NCI-H1105 treated with DMSO at 0.1 percent for 48 hours (cell line): ENCODE results near the gene COMMD1.
"Not testable (repeated sequence)": the region's sequence is repeated elsewhere in the genome, so short reads cannot be mapped to it uniquely, and the experiment has no call there.

ENCODE experiments used
- DNase-seq: peaks from one replicate; lab custom pipeline; 2025; lab: John Stamatoyannopoulos, UW

The COMMD1 gene

GRCh38 chr2:61966087-61966727, 60.7 kb downstream of the COMMD1 start:
- DNase-seq, result no peak

- no peak for DNase-seq
These were observed 61.8 kb downstream of the COMMD1 start for GRCh38 chr2:61967262-61967661.

GRCh38 chr2:61969376-61969775, 63.9 kb downstream of the COMMD1 start:
- DNase-seq, result peak; percentile 21

DNA sequence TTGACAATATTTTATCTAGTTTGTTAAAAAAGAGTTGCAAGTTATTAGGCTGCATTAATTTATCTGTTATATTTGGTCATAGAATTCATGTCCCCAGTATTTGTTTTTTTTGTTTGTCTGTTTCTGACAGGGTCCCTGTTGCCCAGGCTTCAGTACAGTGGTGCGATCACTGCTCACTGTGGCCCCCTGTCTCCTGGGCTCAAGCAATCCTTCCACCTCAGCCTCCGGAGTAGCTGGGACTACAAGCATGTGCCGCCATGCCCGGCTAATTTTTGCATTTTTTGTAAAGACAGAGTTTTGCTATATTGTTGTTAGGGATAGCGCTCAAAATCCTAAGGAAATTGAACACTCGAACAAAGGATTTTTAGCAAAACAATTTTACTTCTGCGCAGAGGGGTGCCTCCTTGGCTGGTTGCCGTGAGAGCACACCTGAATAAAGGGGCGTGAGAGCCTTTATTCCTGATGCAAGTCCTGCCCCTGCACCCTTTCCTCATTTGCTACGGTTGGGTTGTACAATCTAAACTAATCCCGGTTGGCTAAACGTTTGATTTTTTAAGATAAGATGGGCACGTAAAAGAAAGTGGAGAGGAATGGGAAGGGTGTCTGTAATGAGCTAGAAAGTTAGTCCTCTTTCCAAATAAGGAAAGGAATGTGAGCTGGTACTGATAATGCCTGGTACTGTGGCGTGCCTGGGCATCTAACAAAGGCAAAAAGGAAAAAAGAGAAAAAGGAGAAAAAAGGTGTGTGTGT, 65.5 kb downstream of the COMMD1 start:
- DNase-seq, result no peak

DNA sequence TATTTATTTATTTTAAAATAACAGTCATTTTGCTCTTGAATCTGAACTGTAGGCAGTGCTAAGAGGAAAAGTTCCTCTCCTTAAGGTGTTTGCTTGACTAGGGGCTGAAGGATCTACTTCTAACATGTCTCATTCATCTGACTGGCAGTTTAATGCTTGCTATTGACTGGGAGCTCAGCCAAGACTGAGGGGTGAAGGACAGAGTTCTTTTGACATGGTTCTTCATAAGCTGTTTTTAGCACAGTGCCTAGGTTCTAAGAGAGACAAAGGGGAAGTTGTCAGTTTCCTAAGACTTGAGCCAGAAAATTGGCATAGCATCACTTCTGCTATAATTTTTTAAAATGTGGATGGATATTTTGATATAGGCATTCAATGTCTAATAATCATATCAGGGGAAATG, 73.0 kb downstream of the COMMD1 start:
- DNase-seq, result peak; percentile 50

DNA sequence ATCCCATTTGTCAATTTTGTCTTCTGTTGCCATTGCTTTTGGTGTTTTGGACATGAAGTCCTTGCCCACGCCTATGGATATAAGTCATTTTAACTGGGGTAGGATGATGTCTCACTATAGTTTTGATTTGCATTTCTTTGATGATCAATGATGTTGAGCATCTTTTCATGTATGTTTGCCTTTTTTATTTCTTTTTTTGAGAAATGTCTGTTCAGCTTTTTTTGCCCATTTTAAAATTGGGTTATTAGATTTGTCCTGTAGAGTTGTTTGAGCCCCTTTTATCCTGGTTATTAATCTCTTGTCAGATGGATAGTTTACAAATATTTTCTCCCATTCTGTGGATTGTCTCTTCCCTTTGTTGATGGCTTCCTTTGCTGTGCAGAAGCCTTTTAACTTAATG, 75.3 kb downstream of the COMMD1 start:
- no peak for DNase-seq

- no peak for DNase-seq
These were observed 79.2 kb downstream of the COMMD1 start for GRCh38 chr2:61984682-61985081.

DNA sequence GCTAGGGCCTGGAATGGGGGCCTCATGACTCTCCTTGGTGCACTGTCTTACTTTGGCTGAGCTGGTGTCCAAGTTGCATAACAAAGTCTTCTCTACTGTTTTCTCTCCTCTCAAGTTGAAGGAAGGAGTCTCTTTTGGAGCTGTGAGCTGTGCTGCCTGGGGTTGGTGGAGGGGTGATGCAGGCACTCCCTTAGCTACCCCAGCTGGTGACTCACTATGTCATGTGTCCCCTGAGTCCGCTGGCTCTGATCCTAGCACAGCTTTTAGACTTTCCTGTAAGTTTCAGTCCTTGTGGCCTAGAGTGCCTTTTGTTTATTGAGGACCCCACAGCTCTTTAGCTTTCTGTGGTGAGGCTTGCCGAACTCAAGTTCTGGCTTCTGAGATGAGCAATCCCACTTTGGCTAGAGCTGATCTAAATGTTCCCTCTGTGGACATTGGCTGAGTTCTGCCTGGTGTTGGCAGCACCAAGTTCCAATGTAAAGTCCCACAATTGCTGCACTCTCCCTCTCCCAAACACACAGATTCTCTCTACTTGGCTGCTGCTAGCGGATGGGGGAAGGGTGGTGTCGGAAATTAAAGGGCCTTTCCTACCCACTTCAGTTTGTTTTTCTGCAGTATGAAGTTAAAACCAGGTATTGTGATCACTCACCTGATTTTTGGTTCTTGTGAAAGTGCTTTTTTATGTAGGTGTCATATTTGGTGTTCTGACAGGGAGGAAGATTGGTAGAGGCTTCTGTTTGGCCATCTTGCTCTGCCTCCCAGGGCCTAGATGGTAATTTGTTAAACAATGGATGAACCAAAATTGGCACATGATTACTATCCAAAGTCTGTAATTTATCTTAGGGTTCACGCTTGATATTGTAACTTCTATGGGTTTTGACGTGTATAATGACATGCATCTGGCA, 83.2 kb downstream of the COMMD1 start:
- DNase-seq, result no peak

DNA sequence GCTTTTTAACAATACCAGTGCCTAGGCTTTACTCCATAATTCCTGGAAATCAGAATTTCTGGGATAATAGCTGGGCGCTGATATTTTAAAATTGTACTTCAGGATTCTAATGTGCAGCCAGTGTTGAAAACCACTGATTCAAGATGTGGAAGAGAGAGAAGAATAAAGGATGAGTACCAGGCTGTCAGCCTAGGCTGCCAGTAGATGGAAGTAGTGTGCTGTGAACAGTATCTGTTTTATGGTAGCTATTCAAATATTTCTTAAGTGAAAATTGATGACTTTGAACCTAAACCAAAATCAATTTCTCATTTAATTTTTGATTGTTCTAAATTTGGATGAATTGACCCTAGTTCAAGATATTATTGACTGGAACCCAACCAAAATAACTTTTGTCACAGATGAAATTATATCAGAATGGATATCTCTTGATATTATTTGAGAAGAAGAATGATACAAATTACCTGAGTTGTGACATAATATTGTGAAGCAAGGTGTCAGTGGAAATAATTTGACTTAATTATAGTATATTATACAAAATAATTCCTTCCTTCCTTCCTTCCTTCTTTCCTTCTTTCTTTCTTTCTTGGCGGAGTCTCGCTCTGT, 88.0 kb downstream of the COMMD1 start:
- peak; percentile 36 for DNase-seq

DNA sequence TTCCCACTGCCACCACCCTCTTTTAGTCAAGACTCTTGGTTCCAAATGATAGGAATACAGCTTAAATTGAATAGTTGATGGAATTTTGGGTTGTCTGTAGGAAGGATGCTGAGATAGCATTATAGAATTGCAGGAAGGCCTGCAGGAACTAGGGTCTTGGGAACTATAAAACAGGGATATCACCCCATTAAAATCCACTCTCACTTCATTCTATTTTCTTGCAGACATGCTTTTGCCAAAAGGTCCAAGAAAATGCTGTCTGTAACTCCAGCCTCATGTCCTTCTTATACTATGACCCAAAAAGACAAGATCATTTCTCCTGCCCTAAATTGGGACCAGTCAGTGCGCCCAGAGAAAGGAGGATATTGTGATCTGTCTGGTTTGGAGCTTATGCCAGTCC, 89.1 kb downstream of the COMMD1 start:
- no peak for DNase-seq

- no peak for DNase-seq
These were observed 89.6 kb downstream of the COMMD1 start for GRCh38 chr2:61995065-61995464.

GRCh38 chr2:61995515-61995914, 90.0 kb downstream of the COMMD1 start:
- no peak for DNase-seq

DNA sequence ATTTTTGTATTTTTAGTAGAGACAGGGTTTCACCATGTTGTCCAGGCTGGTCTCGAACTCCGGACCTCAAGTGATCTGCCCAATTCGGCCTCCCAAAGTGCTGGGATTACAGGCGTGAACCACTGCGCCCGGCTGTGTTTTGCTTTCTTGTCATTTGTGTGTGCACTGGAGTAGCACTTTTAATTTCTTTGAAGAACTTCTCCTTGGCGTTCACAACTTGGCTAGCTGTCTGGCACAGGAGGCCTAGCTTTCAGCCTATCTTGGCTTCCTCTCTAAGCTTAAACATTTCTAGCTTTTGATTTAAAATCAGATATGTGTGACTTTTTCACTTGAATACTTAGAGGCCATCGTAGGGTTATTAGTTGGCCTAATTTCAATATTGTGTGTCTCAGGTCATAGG, 93.0 kb downstream of the COMMD1 start:
- no peak for DNase-seq

- DNase-seq, result no peak
These were observed 95.1 kb downstream of the COMMD1 start for GRCh38 chr2:62000538-62000937.

- no peak for DNase-seq
These were observed 96.0 kb downstream of the COMMD1 start for GRCh38 chr2:62001431-62001830.

GRCh38 chr2:62004428-62004827, 99.0 kb downstream of the COMMD1 start:
- DNase-seq, result not testable (repeated sequence)

DNA sequence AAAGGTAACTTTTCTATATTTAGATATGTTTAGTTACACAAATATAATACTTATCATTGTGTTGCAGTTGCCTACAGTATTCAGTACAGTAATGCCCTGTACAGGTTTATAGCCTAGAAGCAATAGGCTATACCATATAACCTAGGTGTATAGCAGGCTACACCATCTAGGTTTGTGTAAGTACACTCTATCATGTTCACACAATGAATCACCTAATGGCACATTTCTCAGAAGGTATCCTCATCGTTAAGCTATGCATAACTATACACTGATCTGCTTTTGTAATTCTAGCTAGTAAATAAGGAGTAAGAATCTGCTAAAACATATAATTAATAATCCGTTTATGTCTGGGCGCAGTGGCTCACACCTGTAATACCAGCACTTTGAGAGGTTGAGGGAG, 102.1 kb downstream of the COMMD1 start:
- no peak for DNase-seq

DNA sequence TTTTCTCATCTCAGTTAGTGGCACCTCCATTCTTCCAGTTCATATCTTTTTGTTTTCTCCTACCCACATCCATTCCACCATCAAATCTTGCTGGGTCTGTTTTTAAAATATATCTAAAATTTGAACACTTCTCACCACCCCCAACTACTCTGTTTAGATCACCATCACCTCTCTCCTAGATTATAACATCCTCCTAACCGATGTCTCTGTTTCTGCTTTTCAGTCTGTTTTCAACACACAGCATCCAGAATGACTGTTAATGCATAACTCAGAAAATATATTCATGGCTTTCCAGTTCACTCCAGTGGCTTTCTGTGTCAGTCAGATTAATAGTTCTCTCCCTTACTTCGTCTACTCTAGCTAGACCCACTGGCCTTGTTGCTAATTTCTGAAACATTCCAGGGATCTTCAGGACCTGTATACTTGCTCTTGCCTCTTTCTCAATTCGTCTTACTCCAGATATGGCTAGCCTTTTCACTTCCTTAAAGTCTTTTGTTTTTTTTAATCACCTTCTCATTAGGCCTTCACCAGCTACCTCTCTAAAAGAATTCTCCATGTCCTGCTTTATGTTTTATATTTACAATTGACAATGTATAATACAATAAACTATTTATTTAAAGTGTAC, 105.3 kb downstream of the COMMD1 start:
- no peak for DNase-seq

DNA sequence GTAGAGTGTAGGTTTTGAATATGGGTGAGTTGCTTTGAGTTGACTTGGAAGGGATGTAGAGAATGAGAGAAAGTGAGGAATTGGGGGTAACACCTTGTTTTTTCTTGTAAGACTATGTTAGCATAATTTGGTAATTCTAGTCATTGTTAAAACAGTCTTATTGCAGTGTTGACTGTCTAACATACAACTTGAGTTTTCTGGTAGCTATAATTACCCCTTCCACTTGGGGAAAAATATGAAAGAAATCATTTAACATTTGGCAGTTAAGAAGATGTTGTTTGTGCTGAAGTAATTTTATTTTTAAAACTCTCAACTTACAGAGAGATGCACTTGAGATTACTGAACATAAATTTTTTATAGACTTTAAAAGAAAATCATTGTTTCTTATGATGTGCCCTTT, 108.2 kb downstream of the COMMD1 start:
- no peak for DNase-seq

- peak; percentile 20 for DNase-seq
These were observed 108.6 kb downstream of the COMMD1 start for GRCh38 chr2:62014102-62014501.

- DNase-seq, result peak; percentile 6
These were observed 111.5 kb downstream of the COMMD1 start for GRCh38 chr2:62016957-62017356.

GRCh38 chr2:62029910-62030309, 124.4 kb downstream of the COMMD1 start:
- no peak for DNase-seq
